GM19035 (cell line): ENCODE results near the gene ISL2.

Source experiments
- ATAC-seq: cut with Tn5 transposase; IDR thresholded peaks from one replicate; pipeline ENCODE4 v1.9.1; 2021; ENCODE audit not compliant: unreplicated experiment

Gene ISL2

GRCh38 chr15:76368122-76368621 lies 31.6 kb downstream of the ISL2 start:
- ATAC-seq, result no peak

GRCh38 chr15:76376029-76376428 lies 39.5 kb downstream of the ISL2 start:
- no peak for ATAC-seq

DNA sequence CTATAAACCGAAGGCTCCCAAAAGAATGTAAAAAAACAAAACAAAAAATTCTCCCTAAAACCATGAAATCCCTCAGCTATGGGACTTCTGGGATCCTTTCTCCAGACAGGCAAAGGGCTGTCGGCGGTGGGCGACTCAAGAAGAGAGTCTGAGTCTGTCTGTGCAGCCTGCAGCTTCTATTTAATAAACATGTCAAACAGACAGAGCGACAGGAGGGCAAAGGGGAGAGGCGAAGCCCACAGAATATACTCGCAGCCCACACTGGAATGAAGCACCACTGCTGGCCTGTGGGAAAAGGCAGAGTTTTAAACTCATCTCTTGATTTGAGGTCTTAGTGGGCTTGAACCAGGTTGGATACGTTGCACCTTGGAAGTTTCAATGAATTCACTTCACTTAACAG lies 40.2 kb downstream of the ISL2 start:
- no peak for ATAC-seq

GRCh38 chr15:76377217-76377616 lies 40.6 kb downstream of the ISL2 start:
- no peak for ATAC-seq

- no peak for ATAC-seq
Observed at GRCh38 chr15:76377751-76378150, 41.2 kb downstream of the ISL2 start.

- ATAC-seq, result no peak
Observed at GRCh38 chr15:76378691-76379090, 42.1 kb downstream of the ISL2 start.

DNA sequence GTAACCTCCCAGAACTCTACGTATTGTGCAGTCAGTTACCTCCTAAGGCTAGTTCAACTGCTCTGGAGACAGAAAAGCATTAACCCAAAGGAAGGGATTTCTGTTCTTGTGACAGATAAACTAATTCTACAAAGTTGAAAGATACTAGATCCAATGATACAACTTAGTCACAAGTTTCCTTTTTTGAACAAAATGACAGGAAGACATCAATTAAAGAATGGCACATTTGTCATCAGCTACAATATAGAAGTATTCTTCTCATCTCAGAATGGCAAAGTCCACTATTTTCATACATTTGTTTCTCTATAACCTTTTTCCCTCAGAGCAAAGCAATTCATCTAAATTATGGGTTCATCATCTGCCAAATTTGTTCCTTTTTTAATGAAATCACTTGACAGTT lies 43.7 kb downstream of the ISL2 start:
- no peak for ATAC-seq

GRCh38 chr15:76381366-76381765 lies 44.8 kb downstream of the ISL2 start:
- ATAC-seq, result no peak

GRCh38 chr15:76382987-76383728 lies 46.6 kb downstream of the ISL2 start:
- no peak for ATAC-seq

- no peak for ATAC-seq
Observed at GRCh38 chr15:76384409-76384808, 47.8 kb downstream of the ISL2 start.

GRCh38 chr15:76386178-76386577 lies 49.6 kb downstream of the ISL2 start:
- ATAC-seq, result no peak

GRCh38 chr15:76386926-76387325 lies 50.4 kb downstream of the ISL2 start:
- no peak for ATAC-seq

DNA sequence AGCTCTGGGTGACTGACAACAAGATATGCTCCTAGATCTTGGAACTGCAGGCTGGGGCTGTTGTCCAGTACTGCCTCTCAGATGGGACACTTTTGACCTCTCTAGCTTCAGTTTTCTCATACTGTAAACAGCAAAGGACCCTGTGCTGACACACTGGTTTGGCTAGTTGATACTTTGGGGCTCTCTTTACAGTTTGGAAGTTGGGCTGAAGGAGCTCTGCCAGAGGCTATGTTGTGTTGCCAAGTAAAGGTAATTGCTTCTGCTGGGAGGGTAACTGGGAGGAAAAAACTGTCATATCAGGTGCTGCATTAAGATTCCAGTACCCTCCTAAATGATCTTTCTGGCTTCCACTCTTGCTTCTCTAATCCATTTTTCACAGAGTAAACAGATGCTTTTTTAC lies 54.0 kb downstream of the ISL2 start:
- no peak for ATAC-seq

DNA sequence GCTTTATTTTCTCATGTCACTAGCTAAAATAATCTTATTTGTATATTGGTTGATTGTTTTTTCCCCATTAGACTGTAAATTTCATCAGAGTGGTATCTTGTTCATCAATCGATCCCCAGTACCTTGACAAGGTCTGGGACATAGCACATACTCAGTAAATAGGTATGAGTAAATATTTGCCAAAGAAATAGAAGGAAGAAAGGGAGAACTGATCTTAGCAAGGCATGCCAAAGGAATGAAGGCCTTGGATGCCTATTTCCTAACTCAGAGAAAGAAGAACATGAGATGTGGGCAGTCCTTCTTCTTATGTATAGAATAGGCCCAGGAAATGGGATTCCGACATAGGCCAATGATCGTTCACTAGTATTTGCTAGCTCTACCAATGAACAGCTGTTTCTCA lies 54.7 kb downstream of the ISL2 start:
- no peak for ATAC-seq

GRCh38 chr15:76391847-76392246 lies 55.3 kb downstream of the ISL2 start:
- ATAC-seq, result no peak
